Measurements from ENCODE around the gene IL4R. TPM values are rescaled to one million over a fixed set of nuclear protein-coding genes. Genes with fewer than 3 reads are reported as not detected.

Gene IL4R
- total RNA-seq, 1 experiment from 2014 or later: 99.0 TPM

DNA sequence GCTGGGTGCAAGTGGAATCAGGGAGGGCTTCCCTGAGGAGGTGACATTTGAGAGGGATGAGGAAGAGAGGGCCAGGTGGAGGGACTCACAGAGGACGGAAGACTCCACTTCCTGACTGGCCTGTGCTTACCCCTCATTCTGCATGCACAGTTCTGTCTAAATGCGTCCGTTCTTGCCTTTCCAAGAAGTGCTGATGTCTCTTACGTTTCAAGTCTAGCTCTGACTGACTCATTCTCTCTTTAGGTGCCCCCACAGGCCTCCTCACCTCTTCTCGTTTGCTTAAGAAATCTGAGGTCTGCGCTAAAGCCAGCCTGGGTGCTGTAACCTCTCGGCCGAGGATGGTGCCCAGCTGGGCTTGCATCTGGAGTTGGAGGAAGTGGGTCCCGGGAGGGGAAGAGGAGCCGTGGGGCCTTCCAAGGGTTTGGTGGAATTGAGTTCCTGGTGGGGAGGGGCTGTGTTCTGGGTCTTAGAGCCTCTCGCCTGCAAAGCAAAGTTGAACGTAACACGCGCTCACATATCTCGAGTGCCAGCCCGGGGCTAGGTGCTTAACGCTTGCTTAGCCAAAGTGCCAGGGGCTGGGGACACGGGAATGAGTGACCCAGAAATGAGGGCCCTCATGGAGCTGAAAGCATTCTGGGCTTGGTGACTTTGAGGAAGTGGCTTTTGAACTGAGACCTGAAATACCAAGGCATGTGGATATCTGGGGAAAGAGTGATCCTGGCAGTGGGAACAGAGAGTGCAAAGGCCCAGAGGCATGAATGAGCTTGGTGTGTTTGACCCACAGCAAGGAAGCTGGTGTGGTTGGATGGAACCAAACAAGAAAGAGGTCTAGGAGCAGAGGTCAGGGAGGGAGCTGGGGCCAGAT, 4.8 kb downstream of the IL4R start:
- BruUV-seq (replicated peaks): no TSS peak
- Mint-ChIP-seq H3K36me3 (ENCODE audit: insufficient read depth, unreplicated experiment) (peaks cover 70% of the 10 kb centered on the region), H3K4me3 (ENCODE audit: low read depth, unreplicated experiment) (peak overlapping the region; percentile 63), H3K4me1 (ENCODE audit: low read depth, unreplicated experiment) (peaks cover 84% of the 10 kb centered on the region), H3K27me3 (ENCODE audit: unreplicated experiment) (no peaks in the 10 kb centered on the region), H3K27ac (ENCODE audit: unreplicated experiment) (peak overlapping the region; percentile 52), H3K9me3 (ENCODE audit: low read depth, unreplicated experiment) (no peaks in the 10 kb centered on the region)
- DNase-seq: peak; percentile 46
- intact Hi-C loops (cut with micrococcal nuclease; ENCODE audit: unreplicated experiment): loop anchor here (10.0 kb wide), 1 partner anchor 896 kb away; the partner anchor contains the start of gene XPO6
- TF ChIP-seq, protein P1, sequence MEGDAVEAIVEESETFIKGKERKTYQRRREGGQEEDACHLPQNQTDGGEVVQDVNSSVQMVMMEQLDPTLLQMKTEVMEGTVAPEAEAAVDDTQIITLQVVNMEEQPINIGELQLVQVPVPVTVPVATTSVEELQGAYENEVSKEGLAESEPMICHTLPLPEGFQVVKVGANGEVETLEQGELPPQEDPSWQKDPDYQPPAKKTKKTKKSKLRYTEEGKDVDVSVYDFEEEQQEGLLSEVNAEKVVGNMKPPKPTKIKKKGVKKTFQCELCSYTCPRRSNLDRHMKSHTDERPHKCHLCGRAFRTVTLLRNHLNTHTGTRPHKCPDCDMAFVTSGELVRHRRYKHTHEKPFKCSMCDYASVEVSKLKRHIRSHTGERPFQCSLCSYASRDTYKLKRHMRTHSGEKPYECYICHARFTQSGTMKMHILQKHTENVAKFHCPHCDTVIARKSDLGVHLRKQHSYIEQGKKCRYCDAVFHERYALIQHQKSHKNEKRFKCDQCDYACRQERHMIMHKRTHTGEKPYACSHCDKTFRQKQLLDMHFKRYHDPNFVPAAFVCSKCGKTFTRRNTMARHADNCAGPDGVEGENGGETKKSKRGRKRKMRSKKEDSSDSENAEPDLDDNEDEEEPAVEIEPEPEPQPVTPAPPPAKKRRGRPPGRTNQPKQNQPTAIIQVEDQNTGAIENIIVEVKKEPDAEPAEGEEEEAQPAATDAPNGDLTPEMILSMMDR (IDR thresholded peaks at IDR 0.05; ENCODE audit: unreplicated experiment): no peak
- CTCF ChIA-PET: interaction anchor here (0.9 to 1.5 kb wide), 3 partner anchors 45 to 115 kb away, joined by 3 to 5 read pairs (median 4); partner anchors contain the start of gene KDM8

DNA sequence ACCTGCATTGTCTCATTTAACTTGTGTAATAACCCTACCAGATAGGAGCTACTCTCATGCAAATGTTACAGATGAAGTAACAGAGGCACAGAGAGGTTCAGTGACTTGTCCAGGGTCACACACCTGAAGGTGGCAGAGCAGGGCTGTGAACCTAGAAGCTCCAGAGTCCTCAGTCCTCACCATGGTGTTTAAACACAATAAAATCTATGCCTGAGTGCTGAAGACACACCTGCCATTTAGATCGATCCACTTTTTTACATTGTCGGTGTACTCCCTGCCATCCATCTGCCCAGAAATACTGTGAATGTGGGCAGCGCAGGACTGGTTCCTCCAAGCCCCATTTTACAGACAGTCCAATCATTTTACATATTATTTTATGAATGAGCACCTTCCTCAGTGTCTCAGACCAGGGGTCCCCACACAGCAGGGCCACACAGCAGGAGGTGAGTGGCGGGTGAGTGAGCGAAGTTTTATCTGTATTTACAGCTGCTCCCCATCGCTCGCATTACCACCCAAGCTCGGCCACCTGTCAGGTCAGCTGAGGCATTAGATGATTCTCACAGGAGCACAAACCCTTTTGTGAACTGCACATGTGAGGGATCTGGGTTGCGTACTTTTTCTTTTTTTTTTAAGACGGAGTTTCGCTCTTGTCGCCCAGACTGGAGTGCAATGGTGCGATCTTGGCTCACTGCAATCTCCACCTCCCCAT, 5.6 kb downstream of the IL4R start:
- Mint-ChIP-seq H3K4me3 (ENCODE audit: low read depth, unreplicated experiment) (peak overlapping the region; percentile 63), H3K36me3 (ENCODE audit: insufficient read depth, unreplicated experiment) (peaks cover 62% of the 10 kb centered on the region), H3K4me1 (ENCODE audit: low read depth, unreplicated experiment) (peaks cover 91% of the 10 kb centered on the region), H3K27me3 (ENCODE audit: unreplicated experiment) (no peaks in the 10 kb centered on the region), H3K27ac (ENCODE audit: unreplicated experiment) (peak overlapping the region; percentile 52), H3K9me3 (ENCODE audit: low read depth, unreplicated experiment) (no peaks in the 10 kb centered on the region)
- CTCF ChIA-PET: interaction anchor here (0.9 to 1.5 kb wide), 3 partner anchors 45 to 116 kb away, joined by 3 to 5 read pairs (median 4); partner anchors contain the start of gene KDM8
- no TSS peak for BruUV-seq (replicated peaks)
- DNase-seq: no peak
- intact Hi-C loops (cut with micrococcal nuclease; ENCODE audit: unreplicated experiment): loop anchor here (10.0 kb wide), 1 partner anchor 895 kb away; the partner anchor contains the start of gene XPO6
- TF ChIP-seq, protein P1 (IDR thresholded peaks at IDR 0.05; ENCODE audit: unreplicated experiment): no peak

DNA sequence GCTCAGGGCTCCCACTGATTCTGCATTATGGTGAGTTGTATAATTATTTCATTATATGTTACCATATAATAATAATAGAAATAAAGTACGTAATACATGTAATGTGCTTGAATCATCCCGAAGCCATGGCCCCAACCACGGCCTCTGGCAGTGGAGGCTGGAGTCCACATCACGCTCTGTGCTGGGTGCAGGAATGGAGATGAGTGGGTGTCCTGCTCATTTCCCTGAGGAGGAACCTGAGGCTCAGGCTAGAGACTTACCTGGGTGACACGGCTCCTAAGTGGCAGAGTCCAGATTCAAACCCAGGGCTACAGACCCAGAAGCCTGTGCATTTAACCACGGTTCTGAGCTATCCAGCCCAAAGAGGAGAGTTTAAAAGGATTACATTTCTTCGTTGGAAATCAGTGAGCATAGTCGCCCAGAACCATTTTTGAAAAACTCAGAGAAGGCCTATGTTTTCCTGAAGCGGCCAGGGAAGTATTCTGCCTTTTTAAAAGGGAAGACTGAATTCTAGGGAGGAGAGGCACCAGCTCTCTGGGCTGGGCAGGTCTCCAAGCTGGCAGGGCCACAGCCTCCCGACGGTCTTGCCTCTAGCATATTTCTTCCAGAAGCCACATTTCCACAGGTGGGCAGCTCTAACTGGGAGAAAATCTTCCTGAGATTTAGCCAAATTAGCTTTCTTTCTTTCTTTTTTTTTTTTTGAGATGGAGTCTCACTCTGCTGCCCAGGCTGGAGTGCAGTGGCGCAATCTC, 6.7 kb downstream of the IL4R start:
- Mint-ChIP-seq H3K36me3 (ENCODE audit: insufficient read depth, unreplicated experiment) (peaks cover 60% of the 10 kb centered on the region), H3K27me3 (ENCODE audit: unreplicated experiment) (no peaks in the 10 kb centered on the region), H3K4me1 (ENCODE audit: low read depth, unreplicated experiment) (peaks cover 95% of the 10 kb centered on the region), H3K4me3 (ENCODE audit: low read depth, unreplicated experiment) (no peak overlapping the region), H3K27ac (ENCODE audit: unreplicated experiment) (no peak overlapping the region), H3K9me3 (ENCODE audit: low read depth, unreplicated experiment) (no peaks in the 10 kb centered on the region)
- TF ChIP-seq, protein P1 (IDR thresholded peaks at IDR 0.05; ENCODE audit: unreplicated experiment): no peak
- no TSS peak for BruUV-seq (replicated peaks)
- CTCF ChIA-PET: interaction anchor here (1.0 to 1.2 kb wide), 2 partner anchors 27 to 117 kb away, joined by 3 read pairs; partner anchors contain the start of gene KDM8
- DNase-seq: no peak
- intact Hi-C loops (cut with micrococcal nuclease; ENCODE audit: unreplicated experiment): no loop called here
